ENCODE measurements around the gene SETD7.

SETD7 gene

DNA sequence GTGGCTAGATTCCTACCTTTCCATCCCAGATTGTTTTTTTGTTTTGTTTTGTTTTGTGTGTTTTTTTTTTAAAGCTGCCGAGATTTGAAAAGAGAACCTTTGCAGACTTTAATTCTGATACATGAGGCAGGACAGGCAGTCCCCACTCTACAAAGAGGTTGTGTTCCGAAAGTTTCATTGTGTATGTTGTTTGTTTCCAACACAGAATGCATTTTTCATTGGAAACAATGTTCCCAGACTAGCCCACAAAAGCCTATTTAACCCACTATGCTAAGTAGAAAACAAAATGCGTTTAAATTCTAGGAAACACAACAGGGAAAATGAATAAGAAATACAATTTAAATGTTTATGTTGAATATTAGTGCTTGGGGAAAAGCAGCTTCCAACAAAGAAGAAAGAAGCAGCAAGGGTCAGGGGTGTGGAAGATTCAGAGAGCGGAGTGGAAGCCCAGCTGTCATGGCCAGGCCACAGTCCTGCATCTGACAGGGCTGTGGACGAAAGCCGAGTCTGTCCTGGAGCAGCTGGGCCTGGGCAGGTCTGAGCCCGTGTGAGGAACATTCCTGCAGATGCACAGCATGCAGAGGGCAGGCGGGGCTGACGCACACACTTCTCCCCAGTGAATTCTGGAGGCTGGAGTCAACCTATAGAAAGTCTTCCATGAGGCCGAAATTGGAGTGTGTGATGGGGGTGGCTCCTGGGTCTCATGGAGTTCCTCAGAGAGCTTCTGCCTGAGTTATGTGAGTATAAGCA lies 12.4 kb upstream of the SETD7 start:
- DNase-seq, result no peak

DNA sequence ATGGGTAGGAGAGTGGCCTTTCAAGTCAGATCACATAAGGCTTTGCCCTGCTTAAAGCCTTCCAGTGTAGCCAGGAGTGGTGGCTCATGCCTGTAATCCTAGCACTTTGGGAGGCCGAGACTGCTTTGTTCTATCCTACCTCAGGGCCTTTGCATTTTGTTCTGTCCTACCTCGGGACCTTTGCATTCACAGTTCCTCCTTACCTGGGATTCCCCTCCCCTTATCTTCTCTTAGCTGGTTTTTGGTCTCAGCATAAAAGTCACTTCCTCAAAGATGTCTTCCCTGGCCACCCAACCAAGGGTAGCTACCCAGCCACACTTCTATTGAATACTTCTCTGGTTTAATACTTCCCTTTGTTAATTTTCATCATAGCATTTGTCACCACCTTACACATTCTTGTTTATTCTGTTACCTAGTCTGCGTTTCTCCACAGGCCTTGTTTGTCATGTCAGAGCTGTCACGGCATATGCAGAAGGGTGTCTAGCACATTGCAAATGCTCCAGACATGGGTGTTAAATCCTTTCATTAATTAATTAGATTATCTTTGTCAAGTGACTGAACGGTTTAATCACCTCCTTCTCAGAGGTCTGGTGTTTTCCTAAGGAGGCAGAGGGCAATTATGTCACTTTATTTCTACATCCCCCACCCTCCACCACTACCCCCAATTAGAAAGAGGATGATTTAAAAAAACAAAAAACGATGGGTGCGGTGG lies 11.3 kb upstream of the SETD7 start:
- DNase-seq, result no peak

DNA sequence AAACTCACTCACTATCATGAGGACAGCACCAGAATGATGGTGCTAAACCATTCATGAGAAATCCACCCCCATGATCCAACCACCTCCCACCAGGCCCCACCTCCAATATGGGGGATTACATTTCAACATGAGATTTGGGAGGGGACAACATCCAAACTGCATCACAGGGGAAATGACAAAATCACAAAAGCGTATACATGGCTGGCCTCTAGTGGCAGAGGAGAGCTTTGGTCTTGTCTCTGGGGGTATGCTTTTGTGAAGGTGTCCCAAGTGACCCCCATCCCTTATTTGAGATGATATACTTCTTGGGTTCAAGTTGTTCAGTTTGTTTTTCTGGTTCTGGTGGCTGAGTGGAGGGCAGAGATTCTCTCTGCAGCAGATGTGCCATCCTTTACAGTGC lies 8.5 kb upstream of the SETD7 start:
- no peak for DNase-seq

DNA sequence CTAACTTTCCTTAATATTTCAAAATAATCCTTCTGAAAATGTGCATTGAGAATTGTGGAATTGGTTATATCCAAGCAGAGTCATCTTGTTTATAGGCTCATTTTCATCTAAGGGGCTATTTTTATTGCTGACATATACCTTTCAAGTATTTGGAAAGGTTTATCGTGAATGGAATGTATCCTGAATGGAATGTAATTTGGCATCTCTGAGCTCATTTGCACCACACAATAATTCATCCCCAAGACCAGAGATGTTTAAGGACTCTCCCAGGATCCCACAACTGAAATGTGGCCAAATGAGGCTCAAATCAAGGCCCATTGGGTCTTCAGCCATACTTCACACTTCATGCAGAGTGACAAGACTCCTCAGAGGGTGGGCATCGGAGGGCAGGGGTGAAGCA lies 7.5 kb upstream of the SETD7 start:
- DNase-seq, result no peak

DNA sequence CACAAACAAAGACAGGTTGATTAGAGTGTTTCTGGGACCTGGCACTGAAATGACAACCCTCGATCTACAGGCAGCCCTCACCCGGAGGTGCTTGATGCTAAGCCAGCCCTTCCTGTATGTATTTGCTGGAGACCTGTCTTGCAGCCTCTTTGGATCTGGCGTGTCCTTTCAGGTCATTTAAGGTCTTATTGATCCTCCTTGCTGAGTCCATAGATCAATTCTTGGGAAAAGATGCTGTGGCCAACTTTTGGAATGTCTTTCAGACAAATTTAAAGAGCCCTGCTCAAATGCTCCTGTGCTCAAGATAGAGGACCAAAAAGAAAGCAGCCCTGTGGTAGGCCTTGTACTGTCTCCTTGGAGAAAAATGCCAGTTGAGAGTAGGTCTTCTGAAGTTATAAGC lies 6.8 kb upstream of the SETD7 start:
- DNase-seq, result no peak

DNA sequence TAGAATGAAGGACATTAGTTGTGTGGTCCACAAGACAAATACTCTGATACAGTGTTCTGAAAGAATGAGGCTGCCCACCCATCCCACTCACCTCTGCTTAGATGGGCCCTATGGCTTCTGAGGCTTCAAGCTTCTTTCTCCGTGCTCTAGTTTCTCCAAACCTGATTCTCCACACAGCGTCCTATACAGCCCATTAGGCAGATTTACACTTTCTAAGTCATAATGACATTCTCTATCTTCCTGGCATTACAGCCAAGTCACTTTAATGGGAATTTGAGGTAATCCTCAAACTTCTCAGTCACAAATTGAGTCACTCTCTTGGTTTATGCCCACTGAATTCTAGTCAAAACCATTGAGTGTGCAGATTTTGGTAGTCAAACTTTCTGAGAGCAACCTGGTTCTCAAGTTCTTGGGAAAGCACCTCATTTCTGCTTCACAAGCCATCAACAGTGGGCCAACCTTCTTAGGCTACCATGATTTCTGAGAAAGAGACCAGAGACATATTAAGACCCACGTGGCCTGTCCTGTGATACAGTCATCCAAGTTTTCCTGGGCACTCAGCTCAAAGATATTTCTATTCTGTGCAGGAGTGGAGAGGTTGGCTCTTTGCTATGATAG lies 6.2 kb upstream of the SETD7 start:
- no peak for DNase-seq

DNA sequence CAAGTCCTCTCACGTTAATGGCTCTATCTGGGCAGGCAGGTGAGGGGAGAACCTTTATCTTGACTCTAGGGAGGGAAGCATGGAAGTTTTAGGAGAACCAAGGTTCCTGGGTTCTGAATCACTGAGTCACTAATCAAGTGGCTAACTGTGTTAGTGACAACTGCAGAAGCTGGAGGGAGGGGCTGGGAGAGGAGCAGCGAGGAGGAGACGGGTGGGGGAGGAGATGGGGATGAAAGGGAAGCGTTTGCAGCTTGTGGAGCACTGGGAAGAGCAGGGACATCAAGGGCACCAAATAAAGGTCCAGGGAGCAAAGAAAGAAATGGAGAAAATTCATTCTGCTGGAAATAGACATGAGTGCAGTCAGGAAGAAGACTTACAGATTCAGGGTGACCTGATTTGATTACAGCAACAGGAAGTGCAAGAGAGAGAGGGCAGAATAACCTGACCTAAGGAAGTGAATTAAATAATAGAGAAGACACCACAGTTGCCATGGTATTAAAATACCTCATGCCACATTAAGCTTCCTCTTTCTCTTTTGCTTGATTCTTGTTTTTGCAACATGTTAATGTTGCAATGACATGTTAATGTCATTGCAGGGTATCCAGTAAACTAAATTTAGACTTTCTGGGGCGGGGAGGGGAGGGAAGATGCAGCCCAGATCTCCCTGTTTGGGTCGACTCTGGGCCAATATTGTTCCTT lies 4.5 kb upstream of the SETD7 start:
- DNase-seq, result no peak

DNA sequence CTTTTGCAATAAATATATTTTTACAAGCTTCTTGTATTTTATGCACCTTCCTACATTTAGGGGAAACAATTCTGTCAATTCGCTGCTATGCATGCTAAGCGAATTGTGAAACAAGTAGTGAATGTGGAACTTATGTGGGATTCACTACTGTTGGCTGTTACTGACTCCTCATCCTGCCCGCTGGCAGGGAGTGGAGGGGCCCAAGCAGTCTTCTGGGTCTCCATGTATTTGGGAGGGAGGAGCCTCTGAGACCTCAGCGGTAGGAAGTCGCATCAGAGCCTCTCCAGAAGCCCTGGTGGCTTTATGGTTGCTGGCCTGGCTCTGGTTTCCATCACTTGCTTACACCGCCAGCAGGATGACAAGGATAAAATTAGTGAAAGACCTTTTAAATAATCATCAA lies 3.7 kb upstream of the SETD7 start:
- no peak for DNase-seq

DNA sequence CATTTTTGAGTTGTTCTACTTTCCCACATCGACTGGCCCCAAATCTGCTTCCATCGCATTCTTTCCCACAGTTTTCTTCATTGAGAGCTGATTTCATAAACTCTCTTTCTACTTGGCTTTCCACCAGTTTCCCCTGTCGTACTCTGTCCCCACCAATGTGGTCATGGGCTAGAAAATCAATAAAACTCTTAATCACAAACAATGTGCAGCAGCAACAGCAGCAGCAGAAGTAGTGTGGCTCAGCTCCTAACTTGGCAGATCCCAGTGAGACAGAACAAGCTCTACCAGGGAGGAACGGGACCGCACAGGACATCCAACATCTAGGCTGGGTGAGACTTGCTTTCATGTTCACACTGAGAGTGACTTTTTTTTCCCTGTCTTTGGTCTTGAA lies 3.1 kb upstream of the SETD7 start:
- no peak for DNase-seq

DNA sequence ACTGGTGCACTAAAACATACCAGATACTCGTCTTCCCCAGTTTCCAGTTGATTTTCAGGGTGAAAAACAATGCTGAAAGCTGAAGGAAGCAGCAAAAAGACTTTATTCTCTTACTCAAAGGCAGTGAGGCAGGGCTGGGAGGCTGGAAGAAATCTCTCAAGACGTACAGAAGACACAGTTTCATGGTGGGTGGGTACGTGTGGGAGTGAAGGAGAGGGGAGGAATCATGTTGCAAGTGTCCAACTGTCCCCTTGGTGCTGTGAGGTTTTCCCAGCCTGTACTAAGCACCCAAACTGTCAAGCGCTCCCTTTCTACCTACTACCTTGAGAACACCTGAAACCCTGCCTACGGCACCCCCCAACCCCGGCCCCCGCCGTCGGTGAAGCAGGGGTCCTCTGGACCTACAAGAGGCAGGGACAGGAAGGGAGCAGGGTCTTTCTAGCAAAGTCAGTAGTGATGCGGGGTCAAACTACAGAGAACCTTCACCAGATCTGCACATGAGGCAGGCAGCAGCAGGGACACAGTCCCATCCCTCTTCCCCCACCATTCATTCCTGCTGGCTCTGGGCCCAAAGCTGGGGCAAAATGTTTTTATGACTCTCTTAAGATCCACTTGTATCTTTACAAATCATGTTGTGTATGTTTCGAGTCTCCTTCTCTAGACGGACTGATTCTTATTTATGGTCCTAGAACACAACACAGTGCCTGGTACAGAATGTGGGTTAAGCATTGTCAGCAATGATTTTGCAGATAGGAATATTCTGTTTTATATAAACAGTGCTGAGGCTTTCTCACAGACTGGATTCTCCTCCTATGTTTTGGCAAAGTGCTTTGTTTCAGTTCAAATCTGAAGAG lies 2.4 kb upstream of the SETD7 start:
- peak; percentile 54 for DNase-seq

DNA sequence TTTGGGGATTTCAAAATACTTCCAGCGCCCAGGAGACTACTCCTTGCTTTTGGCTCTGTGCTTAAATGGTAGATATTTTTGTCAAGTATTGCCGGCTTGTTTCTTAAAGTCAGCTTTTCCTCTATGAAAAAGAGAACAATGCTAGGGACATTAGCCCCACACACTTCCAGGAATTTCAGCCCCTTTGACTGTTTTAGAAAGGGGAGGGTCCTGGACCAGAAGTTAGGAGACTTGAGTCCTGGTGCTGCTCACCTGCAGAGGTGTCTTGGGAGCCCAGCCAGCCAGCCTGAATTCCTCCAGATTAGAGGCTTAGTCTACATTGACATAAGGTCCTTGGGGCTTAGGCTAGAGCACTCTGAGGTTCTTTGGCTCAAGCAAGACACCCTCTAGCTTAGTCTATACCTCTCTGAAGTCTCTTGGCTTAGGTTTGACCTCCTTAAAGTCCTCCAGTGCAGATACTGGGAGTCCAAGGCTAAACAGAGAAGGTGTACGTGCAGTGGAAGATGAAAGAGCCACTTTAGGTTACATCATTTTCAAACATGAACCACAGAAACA lies 1.6 kb upstream of the SETD7 start:
- DNase-seq, result no peak

DNA sequence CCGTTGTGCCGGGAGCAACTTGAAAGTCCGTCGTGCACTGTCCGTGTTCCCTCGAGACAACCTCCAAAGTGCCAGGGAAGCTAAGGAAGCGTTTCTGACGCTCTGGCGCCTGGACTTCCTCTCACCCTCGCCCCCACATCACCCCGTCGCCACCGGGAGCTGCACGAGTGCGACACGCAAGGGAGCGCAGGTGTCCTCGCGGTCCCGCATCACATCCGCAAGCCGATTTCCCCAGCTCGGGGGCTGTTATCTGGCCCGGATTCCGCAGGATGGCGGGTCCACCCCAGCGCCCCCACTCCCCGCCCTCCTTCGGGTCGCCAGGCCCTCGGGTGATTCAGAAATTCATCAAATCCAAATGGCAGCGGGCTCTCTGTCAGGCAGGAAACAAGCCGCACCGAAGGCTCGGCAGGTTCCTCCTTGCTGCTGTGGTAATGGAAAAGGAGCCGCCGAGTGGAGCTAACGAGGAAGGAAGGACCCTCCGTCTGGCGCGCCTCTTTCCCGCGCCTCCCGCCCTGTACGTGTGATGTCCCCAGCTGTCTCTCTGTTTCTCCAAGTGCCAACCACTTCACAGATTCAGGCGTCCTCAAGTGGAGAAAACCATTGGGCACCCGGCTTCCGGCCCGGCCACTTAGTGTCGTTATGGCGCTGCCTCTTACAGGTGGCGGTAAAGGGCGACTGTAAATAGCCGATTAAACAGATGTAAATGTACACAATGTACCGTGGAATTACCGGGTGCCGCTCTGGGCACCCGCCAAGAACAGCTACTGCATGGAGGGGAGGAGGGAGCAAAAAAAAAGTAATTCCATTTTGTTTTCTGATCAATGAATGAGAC lies 921 bp upstream of the SETD7 start:
- DNase-seq, result peak; percentile 74

DNA sequence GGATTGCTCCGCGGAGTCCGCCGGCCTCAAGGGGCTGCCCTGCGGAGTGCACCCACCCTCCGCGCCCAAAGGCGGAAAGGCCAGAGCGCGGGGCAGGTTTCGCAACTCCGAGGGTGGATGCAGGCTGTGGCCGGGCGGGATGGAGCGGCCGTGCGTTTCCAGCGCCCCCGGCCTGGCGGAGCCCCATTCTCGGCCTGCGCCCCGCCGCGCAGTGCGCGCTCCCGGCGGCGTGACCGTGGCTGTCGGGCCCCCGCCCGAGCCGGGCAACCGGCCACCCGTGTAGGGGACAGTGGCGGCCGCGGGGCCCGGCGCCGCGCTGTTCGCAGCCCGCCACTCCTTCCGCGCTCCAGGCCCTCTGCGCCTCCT lies 331 bp downstream of the SETD7 start:
- DNase-seq, result no peak

DNA sequence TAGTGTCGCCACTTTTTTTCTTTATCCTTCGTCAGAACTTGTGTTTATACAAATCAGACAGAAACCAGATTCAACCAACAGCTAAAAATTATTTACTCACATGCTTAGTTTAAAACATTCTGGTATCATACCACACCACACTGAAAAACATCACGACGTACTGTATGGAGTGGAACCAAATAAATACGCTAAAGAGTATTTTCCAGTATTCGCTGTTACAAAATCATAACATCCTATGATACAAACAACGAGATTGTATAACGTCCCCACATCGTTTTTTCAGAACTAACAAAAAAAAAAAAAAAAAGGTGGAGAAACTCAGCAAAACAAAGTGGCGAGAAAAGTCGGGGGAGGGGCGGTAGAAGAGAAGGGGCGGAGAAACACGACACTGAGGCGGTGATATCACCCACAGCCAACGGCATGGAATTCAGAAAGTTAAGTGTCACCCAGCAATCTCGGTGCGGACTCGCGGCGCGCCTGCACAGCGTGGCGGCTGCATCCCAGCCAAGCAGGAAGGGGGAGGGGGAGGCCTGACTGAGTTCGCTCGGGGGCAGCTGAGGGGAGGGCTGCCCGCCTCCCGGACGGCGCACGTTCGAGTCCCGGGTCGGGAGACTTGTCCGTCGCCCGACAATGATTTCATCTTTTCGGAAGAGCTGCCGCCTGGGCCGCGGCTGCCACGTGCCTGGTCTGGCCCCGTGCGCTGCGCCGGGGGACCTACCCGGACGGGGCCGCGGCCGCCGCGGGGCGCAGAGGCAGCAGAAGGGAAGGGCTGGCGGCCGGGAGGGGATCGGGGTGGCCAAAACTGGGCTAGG lies 920 bp downstream of the SETD7 start:
- peak; percentile 74 for DNase-seq

DNA sequence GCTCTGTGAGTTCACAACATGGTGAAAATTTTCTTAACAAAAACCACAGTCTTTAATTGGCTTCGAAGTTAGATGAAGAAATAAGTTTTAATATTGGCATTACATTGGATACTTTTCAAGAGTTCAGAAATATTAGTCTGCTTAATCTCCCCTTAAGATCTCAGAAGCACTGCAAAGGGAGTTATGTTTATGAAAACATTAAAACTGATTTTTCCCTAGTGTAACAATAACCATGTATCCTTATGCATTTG lies 1.5 kb downstream of the SETD7 start:
- no peak for DNase-seq

DNA sequence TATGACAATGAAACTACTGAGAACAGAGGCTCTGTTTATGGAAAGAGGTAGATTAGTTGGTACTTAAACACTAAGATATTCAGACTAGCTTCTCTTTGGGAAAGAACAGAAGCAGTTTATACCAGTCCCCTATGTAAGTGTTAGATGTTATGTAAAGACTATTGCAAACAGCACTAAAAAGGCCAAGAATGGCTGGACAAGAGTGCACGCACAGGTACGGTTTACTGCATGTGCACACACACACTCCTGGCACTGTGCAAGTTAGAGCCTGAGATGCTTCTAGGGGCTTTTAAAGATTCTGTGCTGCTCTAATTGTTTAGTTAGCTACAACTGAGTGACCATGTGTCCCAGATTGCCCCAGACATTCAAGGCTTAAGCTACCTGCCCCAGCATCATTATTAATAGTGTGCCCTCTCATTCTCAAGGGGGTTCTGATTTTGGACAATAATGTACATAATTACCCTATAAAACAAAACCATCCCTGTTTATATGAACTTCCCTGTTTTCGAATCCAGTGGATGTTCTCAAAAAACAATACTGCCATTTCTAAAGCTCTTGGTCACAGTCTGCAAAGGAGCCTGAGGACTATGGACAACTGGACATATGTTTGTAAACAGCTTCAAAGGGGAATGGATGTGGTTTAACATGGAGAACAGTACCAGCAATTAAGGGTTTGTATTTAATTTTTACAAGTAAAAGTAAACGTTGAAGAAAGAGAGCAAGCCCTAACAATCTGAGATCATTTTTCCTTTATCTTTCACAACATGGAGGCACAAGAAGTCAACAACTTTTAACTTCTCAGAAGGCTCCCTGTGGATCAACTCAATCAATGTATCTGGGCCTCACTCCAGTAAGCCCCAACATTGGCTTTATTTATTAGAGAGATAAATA lies 2.0 kb downstream of the SETD7 start:
- DNase-seq, result no peak

DNA sequence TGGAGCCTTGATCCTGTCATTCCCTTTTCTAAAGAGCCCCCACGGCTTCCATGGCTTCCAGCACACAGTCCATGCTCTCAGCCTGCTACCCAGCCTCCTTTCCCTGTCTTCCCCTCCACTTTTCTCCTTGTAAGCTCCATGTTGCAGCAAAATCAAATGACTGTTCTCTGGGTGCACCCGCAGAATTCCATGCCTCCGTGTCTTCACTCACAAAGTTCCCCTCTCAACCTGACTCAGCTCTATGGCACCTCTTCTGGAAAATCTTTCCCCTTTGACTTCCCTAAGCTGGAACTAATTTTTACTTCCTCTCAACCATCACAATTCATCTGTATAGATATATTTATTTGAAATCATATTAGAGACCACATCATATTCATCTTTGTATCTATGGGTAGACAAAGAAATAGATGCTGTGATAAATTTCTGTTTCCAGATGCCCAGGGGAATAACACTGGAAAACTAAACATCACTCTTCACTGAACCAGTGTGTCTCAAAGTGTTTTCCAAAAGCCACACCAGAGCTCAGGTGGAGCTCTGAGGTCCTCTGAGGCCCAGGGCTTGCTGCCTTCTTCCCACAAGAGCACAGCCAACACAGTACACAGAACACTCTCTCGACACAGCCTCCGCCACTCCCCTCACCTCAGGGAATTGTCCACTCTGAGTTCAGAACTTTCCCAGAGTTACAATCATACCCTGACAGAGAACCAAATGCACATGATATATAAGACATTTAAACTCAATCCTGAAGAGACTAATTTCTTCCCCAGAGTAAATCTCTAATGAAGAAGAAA lies 3.3 kb downstream of the SETD7 start:
- no peak for DNase-seq

DNA sequence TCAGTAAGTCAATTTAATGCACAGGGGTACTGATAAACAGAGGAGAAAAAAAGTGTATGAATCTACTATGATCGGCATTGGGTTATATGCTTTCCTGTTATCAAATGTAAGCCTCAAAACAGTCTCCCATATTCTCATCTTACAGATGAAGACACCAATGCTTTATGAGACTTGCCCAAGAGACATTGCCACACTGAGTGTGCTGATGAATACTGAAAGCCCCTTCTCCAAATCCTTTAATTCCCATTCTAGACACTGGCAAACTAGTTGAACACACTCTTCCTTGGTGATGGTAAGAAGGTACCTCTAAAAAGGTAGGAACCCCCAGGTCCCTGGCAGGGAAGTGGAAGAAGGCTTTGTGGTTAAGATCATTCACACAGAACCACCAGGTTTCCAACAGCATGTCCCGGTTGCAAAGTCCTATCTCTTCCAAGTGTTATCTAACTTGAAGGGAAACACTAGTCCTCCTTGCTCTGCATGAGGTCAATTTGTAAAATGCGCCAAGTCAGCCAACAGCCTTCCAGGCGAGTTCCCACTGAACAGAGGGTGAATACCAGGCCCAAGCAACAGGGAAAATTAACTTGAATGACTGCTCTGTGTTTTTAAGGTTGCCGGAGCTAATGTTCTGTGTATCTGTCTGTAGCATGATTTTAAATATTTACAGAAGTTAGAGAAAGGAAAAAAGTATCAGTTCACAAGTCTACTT lies 5.1 kb downstream of the SETD7 start:
- DNase-seq, result no peak
